Hepatocyte (in vitro differentiated cells): ENCODE measurements around the gene ACACA. TPM values are rescaled to one million over a fixed set of nuclear protein-coding genes. Genes with fewer than 3 reads are reported as not detected.

Experiments
- DNase-seq: peaks from one replicate; pipeline ENCODE4 v3.0.0-alpha.2; 2016; ENCODE audit warnings: low spot score
- H2AFZ ChIP-seq: fragments of 200-600 bp; sonication (generic); 2 replicates; pipeline ENCODE4 v1.6.0; 2016; ENCODE audit warnings: antibody characterized with exemption, mild to moderate bottlenecking
- H3K27ac ChIP-seq: fragments of 200-600 bp; sonication (generic); 2 replicates; pipeline ENCODE4 v1.5.1; 2016; ENCODE audit warnings: mild to moderate bottlenecking
- H3K27me3 ChIP-seq: fragments of 200-600 bp; sonication (generic); 2 replicates; pipeline ENCODE4 v1.6.1; 2016
- H3K36me3 ChIP-seq: fragments of 200-600 bp; sonication (generic); replicated peaks from 2 replicates; pipeline ENCODE4 v1.5.1; 2016; ENCODE audit warnings: low read depth; ENCODE audit not compliant: insufficient read depth
- H3K4me1 ChIP-seq: fragments of 200-600 bp; sonication (generic); 2 replicates; pipeline ENCODE4 v1.5.1; 2016; ENCODE audit warnings: mild to moderate bottlenecking, moderate library complexity; ENCODE audit not compliant: insufficient read depth
- H3K4me2 ChIP-seq: fragments of 200-600 bp; sonication (generic); 2 replicates; pipeline ENCODE4 v1.6.0; 2016
- H3K4me3 ChIP-seq: fragments of 200-600 bp; sonication (generic); 2 replicates; pipeline ENCODE4 v1.5.1; 2016; ENCODE audit warnings: mild to moderate bottlenecking
- H3K79me2 ChIP-seq: fragments of 200-600 bp; sonication (generic); 2 replicates; pipeline ENCODE4 v1.6.0; 2017; ENCODE audit warnings: mild to moderate bottlenecking
- H3K9me2 ChIP-seq: fragments of 200-600 bp; sonication (generic); replicated peaks from 2 replicates; pipeline ENCODE4 v1.6.0; 2017; ENCODE audit warnings: mild to moderate bottlenecking; ENCODE audit not compliant: insufficient read depth
- H3K9me3 ChIP-seq: fragments of 200-600 bp; sonication (generic); 2 replicates; pipeline ENCODE4 v1.5.1; 2016; ENCODE audit warnings: low read depth, mild to moderate bottlenecking
- H4K20me1 ChIP-seq: fragments of 200-600 bp; sonication (generic); 2 replicates; pipeline ENCODE4 v1.6.0; 2016; ENCODE audit warnings: mild to moderate bottlenecking; ENCODE audit not compliant: insufficient read depth, poor library complexity, severe bottlenecking
- EZH2 ChIP-seq: fragments of 200-600 bp; sonication (generic); IDR thresholded peaks from 2 replicates; pipeline ENCODE4 v1.6.1; 2016; ENCODE audit warnings: antibody characterized with exemption, mild to moderate bottlenecking, borderline replicate concordance
- EZH2phosphoT487 ChIP-seq: fragments of 200-600 bp; sonication (generic); IDR thresholded peaks from one replicate; pipeline ENCODE4 v1.6.1; 2018; ENCODE audit warnings: antibody characterized with exemption, mild to moderate bottlenecking, low read depth, moderate library complexity; ENCODE audit not compliant: unreplicated experiment, severe bottlenecking
- WGBS: methylation state at CpG from one replicate; pipeline ENCODE4 v1.1.6; 2016; ENCODE audit warnings: low lambda C conversion rate; ENCODE audit errors: missing lambda C conversion rate; 5-methylcytosine and 5-hydroxymethylcytosine counted together
- polyA plus RNA-seq: library from polyadenylated mRNA; unstranded; fragments of >200 nt; fragmentation: Nextera tagmentation; extraction: Ambion mirVana; gene quantifications from 2 replicates; pipeline ENCODE4 v1.2.1, GENCODE V29; 2016
- total RNA-seq: library from RNA; depleted of rRNA; stranded (reverse); fragments of >200 nt; gene quantifications from 2 replicates; pipeline ENCODE4 v1.2.3, GENCODE V29; 2014
- TF ChIP-seq, protein P1 (sequence below): fragments of 200-600 bp; sonication (generic); IDR thresholded peaks from 2 replicates; pipeline ENCODE4 v1.5.1; 2016; ENCODE audit warnings: antibody characterized with exemption, mild to moderate bottlenecking; ENCODE audit not compliant: poor library complexity

Gene ACACA
- total and polyA plus RNA-seq, 2 experiments from 2014 or later: 37.4 to 53.8 TPM

DNA sequence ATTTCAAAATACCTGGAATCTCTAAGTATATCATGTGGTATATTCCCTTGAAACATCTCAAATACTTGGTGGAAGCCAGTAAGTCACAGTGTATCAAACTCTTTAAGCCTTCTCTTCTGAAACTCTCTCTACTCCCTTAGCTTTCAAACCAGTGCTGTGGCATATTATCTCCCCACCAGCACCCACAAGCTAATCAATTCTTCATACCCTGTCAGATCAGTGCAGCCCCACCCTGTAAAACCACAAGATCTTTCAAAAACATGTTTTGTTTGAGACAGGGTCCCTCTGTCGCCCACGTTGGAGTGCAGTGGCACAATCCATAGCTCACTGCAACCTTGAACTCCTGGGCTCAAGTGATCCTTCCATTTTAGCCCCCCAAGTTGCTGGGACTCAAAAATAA lies 122.4 kb downstream of the ACACA start:
- H3K27ac ChIP-seq: no peak overlapping the region
- no peak overlapping the region for H3K4me3 ChIP-seq
- H3K4me2 ChIP-seq: no peak overlapping the region
- peaks cover 18% of the 10 kb centered on the region for H3K79me2 ChIP-seq
- no peaks in the 10 kb centered on the region for H3K4me1 ChIP-seq
- no peak for DNase-seq
- H4K20me1 ChIP-seq: peaks cover 3% of the 10 kb centered on the region
- TF ChIP-seq, protein P1, sequence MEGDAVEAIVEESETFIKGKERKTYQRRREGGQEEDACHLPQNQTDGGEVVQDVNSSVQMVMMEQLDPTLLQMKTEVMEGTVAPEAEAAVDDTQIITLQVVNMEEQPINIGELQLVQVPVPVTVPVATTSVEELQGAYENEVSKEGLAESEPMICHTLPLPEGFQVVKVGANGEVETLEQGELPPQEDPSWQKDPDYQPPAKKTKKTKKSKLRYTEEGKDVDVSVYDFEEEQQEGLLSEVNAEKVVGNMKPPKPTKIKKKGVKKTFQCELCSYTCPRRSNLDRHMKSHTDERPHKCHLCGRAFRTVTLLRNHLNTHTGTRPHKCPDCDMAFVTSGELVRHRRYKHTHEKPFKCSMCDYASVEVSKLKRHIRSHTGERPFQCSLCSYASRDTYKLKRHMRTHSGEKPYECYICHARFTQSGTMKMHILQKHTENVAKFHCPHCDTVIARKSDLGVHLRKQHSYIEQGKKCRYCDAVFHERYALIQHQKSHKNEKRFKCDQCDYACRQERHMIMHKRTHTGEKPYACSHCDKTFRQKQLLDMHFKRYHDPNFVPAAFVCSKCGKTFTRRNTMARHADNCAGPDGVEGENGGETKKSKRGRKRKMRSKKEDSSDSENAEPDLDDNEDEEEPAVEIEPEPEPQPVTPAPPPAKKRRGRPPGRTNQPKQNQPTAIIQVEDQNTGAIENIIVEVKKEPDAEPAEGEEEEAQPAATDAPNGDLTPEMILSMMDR: no peak
- TF ChIP-seq EZH2: no peak
- TF ChIP-seq EZH2phosphoT487: no peak
- 88% methylated on average over 2 of the region's 2 CpGs for WGBS
- no peak overlapping the region for H2AFZ ChIP-seq
- no peaks in the 10 kb centered on the region for H3K36me3 ChIP-seq
- H3K27me3 ChIP-seq: no peaks in the 10 kb centered on the region
- H3K9me2 ChIP-seq: no peaks in the 10 kb centered on the region
- no peaks in the 10 kb centered on the region for H3K9me3 ChIP-seq

DNA sequence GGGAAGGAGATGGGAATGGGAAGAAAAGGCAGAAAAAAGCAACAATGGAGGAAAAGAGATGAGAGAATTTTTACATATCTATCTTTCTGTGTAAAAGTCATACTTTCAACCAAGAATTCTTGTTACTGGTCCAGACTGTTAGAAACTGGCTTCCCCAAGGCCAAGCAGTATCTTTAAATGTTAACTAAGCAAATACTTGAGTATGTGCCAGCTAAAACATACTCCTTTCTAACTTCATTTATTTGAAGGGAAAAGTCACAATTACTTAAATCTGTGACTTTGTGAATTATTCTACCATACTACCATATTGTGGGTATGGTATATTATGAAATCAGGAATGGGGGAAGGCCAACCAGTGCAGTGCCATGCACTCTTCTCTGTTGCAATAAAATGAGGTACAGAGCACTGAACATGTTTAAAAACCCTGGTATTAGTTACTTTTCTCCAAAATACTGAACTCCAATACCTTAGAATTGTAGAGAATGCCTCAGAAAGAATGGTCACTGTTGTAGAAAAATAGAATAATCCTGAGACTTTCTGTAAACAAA lies 123.1 kb downstream of the ACACA start:
- no peak overlapping the region for H3K4me3 ChIP-seq
- no peaks in the 10 kb centered on the region for H3K36me3 ChIP-seq
- H2AFZ ChIP-seq: no peak overlapping the region
- H3K4me1 ChIP-seq: no peaks in the 10 kb centered on the region
- H3K27me3 ChIP-seq: no peaks in the 10 kb centered on the region
- no peak overlapping the region for H3K4me2 ChIP-seq
- no peak for DNase-seq
- H3K9me2 ChIP-seq: no peaks in the 10 kb centered on the region
- peaks cover 15% of the 10 kb centered on the region for H3K79me2 ChIP-seq
- TF ChIP-seq, protein P1: no peak
- TF ChIP-seq EZH2 (no peak), EZH2phosphoT487 (no peak)
- H3K9me3 ChIP-seq: no peaks in the 10 kb centered on the region
- no peak overlapping the region for H3K27ac ChIP-seq
- peaks cover 3% of the 10 kb centered on the region for H4K20me1 ChIP-seq

DNA sequence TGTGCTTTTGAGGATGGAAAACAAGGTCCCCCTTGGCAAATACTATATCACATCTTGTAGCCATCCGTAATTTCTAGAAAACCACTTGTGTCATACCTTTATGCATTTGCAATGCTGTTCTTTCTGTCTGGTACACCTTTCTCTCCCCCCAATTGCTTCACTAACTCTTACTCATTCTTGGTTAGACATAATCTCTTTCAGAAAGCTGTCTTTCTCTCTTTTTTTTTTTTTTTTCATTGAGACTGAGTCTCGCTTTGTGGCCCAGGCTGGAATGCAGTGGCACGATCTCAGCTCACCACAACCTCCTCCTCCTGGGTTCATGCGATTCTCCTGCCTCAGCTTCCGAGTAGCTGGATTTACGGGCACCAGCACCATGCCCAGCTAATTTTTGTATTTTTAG lies 125.8 kb downstream of the ACACA start:
- Histone ChIP-seq H3K4me2 (no peak overlapping the region), H3K27me3 (no peaks in the 10 kb centered on the region), H2AFZ (no peak overlapping the region), H3K9me3 (no peaks in the 10 kb centered on the region), H3K79me2 (peaks cover 8% of the 10 kb centered on the region), H3K4me3 (no peak overlapping the region), H3K27ac (no peak overlapping the region), H3K36me3 (no peaks in the 10 kb centered on the region), H3K9me2 (no peaks in the 10 kb centered on the region), H4K20me1 (no peaks in the 10 kb centered on the region), H3K4me1 (no peaks in the 10 kb centered on the region)
- DNase-seq: no peak
- 94% methylated on average over 6 of the region's 6 CpGs for WGBS
- TF ChIP-seq, protein P1: no peak
- TF ChIP-seq EZH2phosphoT487 (no peak), EZH2 (no peak)
